Activated CD8-positive, alpha-beta memory T cell treated with anti-CD3 and anti-CD28 coated beads, Interleukin-2, amount 50 U/mL, for 48 hours (primary cell): Measurements from ENCODE around the gene TBR1.

ENCODE experiments used
- DNase-seq: peaks from one replicate; pipeline ENCODE4 v3.0.0-alpha.2; 2020

TBR1 gene

GRCh38 chr2:161430386-161430785 is 14.3 kb downstream of the TBR1 start:
- no peak for DNase-seq

DNA sequence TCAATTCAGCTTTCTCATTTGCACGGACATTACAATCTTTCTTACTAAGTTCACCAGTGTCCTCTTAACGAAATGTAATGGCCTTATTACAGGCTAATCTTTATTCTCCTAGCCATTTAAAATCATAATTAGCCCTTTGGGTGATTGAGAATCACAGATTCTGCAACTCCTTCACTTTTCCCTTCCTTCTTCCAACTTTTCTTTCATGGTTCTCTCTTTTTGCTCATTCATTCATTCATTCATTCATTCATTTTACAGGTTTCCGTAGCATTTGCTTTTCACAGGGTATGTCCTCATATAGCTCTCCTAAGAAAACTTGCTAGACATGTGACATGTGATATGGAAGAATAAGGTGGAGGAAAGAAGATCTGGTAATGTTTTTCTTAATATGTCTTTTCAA is 16.0 kb downstream of the TBR1 start:
- DNase-seq = no peak

DNA sequence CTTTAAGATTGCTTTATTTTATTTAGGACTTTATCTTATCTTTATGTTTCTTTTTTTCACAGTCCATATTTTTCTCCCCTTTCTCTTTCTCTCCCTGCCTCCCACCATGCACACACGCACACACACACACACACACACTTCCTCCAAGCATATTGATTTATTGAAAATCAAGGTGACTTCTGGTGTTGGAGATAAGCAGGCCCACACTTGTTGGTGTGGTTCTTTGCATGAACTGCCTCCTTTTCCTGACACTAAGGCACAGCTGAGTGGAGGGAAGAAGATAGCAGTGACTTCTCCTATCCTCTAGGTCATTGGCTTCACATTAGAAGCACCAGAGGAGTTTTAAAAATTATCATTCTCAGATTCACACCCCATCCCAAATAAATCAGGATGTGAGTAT is 18.0 kb downstream of the TBR1 start:
- DNase-seq = no peak

DNA sequence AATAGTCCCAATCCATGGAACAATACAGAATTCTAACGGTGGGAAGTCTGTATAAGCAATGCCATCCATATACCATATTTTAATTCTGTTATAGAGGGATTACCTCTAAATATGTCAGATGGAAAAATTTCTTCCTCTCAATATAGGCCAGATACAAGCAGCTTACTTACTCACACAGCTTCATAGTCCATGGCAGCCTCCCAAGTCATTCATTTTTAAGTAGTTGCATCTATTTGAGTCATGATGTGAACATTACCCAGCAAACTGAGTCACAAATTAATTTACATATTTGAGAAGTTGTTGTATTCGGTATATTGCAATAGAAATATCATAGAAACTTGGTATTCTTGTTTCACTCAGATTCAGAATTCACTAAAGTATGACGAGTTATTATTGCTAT is 20.3 kb downstream of the TBR1 start:
- DNase-seq = no peak

- no peak for DNase-seq
Observed at GRCh38 chr2:161438598-161438997, 22.5 kb downstream of the TBR1 start.

DNA sequence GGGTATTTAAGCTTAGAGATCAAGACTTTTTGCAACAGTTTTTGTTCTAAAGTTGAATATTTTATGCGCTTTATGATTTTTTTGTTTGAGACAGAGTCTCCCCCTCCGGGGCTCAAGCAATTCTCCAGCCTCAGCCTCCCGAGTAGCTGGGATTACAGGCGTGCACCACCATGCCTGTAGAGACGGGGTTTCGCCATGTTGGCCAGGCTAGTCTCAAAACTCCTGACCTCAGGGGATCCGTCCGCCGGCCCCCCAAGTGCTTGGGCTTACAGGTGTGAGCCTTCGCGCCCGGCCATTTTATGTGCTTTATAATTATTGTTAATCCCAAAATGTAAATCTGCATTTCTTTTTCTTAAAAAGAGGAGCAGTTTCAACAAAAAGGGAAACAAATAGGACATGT is 29.0 kb downstream of the TBR1 start:
- DNase-seq = no peak

DNA sequence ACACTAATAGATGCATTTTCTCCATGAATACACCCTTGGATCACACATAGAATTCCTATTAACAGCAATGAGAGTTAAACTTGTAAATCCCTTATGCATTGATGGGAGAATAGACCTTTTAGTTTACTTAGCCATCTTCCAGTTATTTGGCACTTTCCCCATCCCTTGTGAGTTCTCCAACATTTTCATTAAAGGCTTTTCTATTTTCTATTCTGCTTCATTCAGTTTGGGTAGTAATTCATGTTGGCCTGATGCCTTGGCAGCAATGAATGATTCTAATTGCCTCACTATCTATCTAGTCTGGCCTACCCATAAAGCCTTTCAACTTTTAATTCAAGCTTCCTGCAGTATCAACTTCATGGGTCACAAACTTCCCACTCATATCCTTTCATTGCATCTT is 32.3 kb downstream of the TBR1 start:
- DNase-seq = no peak

GRCh38 chr2:161471631-161472030 is 55.5 kb downstream of the TBR1 start:
- no peak for DNase-seq

DNA sequence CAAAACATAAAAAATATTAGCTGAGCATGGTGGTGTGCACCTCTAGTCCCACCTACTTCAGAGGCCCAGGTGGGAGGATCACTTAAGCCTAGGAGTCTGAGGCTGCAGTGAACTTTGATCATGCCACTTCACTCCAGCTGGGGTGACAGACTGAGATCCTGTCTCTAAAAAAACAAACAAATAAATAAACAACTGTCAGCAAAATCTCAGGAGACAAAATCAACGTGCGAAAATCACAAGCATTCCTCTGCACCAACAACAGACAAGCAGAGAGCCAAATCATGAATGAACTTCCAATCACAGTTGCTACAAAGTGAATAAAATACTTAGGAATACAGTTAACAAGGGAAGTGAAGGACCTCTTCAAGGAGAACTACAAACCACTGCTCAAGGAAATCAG is 58.8 kb downstream of the TBR1 start:
- DNase-seq = no peak
